DND-41 (cell line): ENCODE data around the gene LTBP1.

Experiments used
- ATAC-seq: fragments of 200-7000 bp; cut with Tn5 transposase; 3 replicates; pipeline ENCODE4 v1.9.1; 2021; ENCODE audit warnings: low read depth; ENCODE audit not compliant: insufficient read depth
- DNase-seq: peaks from one replicate; pipeline ENCODE4 v3.0.0-alpha.2; 2020
- H2AFZ ChIP-seq: 2 replicates; pipeline ENCODE4 v1.6.0; 2012; ENCODE audit warnings: low read depth, low read length
- H3K27ac ChIP-seq: 2 replicates; pipeline ENCODE4 v1.5.1; 2012; ENCODE audit warnings: low read length, inconsistent platforms
- H3K27me3 ChIP-seq: fragments of 200-600 bp; sonication (generic); 2 replicates; pipeline ENCODE4 v1.6.0; 2012; ENCODE audit warnings: low read length, mild to moderate bottlenecking, inconsistent platforms; ENCODE audit not compliant: insufficient read depth, poor library complexity
- H3K36me3 ChIP-seq: 2 replicates; pipeline ENCODE4 v1.5.1; 2012; ENCODE audit warnings: low read length, inconsistent platforms; ENCODE audit not compliant: insufficient read depth
- H3K4me1 ChIP-seq: 2 replicates; pipeline ENCODE4 v1.5.1; 2012; ENCODE audit warnings: mild to moderate bottlenecking, low read length; ENCODE audit not compliant: insufficient read depth
- H3K4me2 ChIP-seq: 2 replicates; pipeline ENCODE4 v1.6.0; 2012; ENCODE audit warnings: mild to moderate bottlenecking, moderate library complexity, low read length, inconsistent platforms; ENCODE audit not compliant: insufficient read depth
- H3K4me3 ChIP-seq, 2 experiments: fragments of 200-600 bp in 1 of 2; shearing (Covaris generic) in 1 of 2; 2 replicates each; pipeline ENCODE4 v1.5.1; 2012 to 2016; ENCODE audit warnings: inconsistent platforms in 2 of 2, low read length in 2 of 2, mild to moderate bottlenecking in 2 of 2, low read depth in 1 of 2, moderate library complexity in 1 of 2
- H3K79me2 ChIP-seq: 2 replicates; pipeline ENCODE4 v1.6.0; 2012; ENCODE audit warnings: low read length, inconsistent platforms; ENCODE audit not compliant: insufficient read depth
- H3K9ac ChIP-seq: 2 replicates; pipeline ENCODE4 v1.6.0; 2012; ENCODE audit warnings: low read depth, mild to moderate bottlenecking, inconsistent platforms, low read length, moderate library complexity
- H3K9me3 ChIP-seq: 2 replicates; pipeline ENCODE4 v1.5.1; 2012; ENCODE audit warnings: low read length, moderate library complexity, mild to moderate bottlenecking, inconsistent platforms; ENCODE audit not compliant: insufficient read depth, severe bottlenecking
- H4K20me1 ChIP-seq: 2 replicates; pipeline ENCODE4 v1.6.0; 2012; ENCODE audit warnings: low read length; ENCODE audit not compliant: insufficient read depth
- CTCF ChIP-seq: IDR thresholded peaks from 2 replicates; pipeline ENCODE4 v1.5.1; 2012; ENCODE audit warnings: borderline replicate concordance, low read length, moderate library complexity, mild to moderate bottlenecking; ENCODE audit not compliant: poor library complexity, severe bottlenecking; ENCODE audit errors: extremely low read depth
- EZH2 ChIP-seq: IDR thresholded peaks from 3 replicates; pipeline ENCODE4 v1.6.1; 2012; ENCODE audit warnings: borderline replicate concordance, low read depth, mild to moderate bottlenecking, moderate library complexity, low read length, inconsistent platforms; ENCODE audit not compliant: severe bottlenecking

LTBP1 gene

DNA sequence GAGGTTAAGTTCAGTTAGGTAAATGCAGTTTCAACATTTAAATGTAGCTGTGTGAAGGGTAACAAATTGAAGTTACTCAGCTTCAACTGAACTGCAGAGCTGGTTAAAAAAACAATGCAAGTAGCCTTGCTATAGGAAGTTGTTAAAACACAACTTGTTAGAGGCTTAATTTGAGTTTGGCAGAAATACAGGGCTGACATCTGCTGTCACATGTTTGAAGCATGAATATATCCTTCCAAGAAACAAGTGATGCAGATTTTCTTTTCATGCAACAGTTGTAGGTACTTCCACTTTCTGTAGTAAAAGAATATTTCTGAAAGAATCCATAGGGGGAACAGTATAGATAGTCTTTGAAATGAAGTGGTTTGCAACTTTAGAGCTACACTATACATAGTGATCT lies 321.0 kb downstream of the LTBP1 start:
- Histone ChIP-seq H3K27me3 (no peaks in the 10 kb centered on the region), H3K79me2 (no peaks in the 10 kb centered on the region), H3K9me3 (peaks cover 19% of the 10 kb centered on the region), H3K4me1 (peaks cover 18% of the 10 kb centered on the region), H3K27ac (no peak overlapping the region), H3K4me2 (no peak overlapping the region), H4K20me1 (no peaks in the 10 kb centered on the region), H3K36me3 (peaks cover 9% of the 10 kb centered on the region), H3K4me3 (no peak overlapping the region), H2AFZ (no peak overlapping the region), H3K9ac (no peak overlapping the region)
- ATAC-seq = no peak
- TF ChIP-seq EZH2 (no peak), CTCF (no peak)
- no peak for DNase-seq

DNA sequence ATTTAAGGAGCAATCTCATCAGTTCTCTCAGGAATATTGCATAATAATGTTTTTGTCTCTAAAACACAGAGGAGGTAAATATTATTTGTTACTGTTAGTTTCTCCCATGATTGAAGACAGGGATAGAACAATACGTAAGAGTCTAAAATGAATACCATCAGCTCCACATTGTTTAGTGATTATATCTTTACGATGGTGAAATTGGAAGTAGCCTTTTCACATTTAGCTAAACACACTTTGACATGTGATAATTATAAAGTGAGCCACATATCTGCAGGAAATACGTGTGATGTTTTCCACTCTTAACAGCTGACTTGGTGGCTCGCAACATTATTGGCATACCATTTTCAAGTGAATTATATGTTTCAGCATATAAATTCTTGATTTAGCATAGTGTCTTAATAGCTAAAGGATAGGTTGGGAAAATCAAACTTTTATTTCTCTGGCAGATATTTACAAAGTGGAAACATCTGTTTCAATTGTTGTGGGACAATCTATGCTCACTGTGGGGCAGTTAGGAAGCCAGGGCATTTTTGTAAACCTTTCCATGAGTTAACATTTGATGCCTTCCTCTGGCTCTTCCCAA lies 321.6 kb downstream of the LTBP1 start:
- Histone ChIP-seq H2AFZ (no peak overlapping the region), H3K27me3 (no peaks in the 10 kb centered on the region), H3K9me3 (peaks cover 19% of the 10 kb centered on the region), H3K4me3 (no peak overlapping the region), H3K79me2 (no peaks in the 10 kb centered on the region), H4K20me1 (no peaks in the 10 kb centered on the region), H3K9ac (no peak overlapping the region), H3K4me2 (no peak overlapping the region), H3K36me3 (peaks cover 9% of the 10 kb centered on the region), H3K27ac (no peak overlapping the region), H3K4me1 (peaks cover 18% of the 10 kb centered on the region)
- DNase-seq = no peak
- ATAC-seq = no peak
- TF ChIP-seq EZH2 = no peak
- no peak for TF ChIP-seq CTCF

GRCh38 chr2:33272001-33272400 lies 325.2 kb downstream of the LTBP1 start:
- TF ChIP-seq EZH2 = no peak
- no peak for TF ChIP-seq CTCF
- no peak overlapping the region for H3K4me2 ChIP-seq
- peaks cover 18% of the 10 kb centered on the region for H3K4me1 ChIP-seq
- H3K9ac ChIP-seq = no peak overlapping the region
- H3K9me3 ChIP-seq = peaks cover 1% of the 10 kb centered on the region
- peak; percentile 8 for DNase-seq
- H3K36me3 ChIP-seq = peaks cover 3% of the 10 kb centered on the region; the same call in 1 of the 2 replicates
- ATAC-seq = peak; percentile 89
- no peaks in the 10 kb centered on the region for H4K20me1 ChIP-seq
- H3K27ac ChIP-seq = no peak overlapping the region
- H3K4me3 ChIP-seq = no peak overlapping the region
- no peak overlapping the region for H2AFZ ChIP-seq
- H3K27me3 ChIP-seq = no peaks in the 10 kb centered on the region
- H3K79me2 ChIP-seq = no peaks in the 10 kb centered on the region
